CD1c-positive myeloid dendritic cell (primary cell): ENCODE results near the gene MAPT.
"Not testable (repeated sequence)": the region's sequence is repeated elsewhere in the genome, so short reads cannot be mapped to it uniquely, and the experiment has no call there.

Experiments
- DNase-seq: peaks from one replicate; pipeline ENCODE4 v3.0.0-alpha.2; 2016; ENCODE audit errors: extremely low spot score

The MAPT gene

GRCh38 chr17:45900723-45901415 lies 6.5 kb downstream of the MAPT start:
- no peak for DNase-seq

DNA sequence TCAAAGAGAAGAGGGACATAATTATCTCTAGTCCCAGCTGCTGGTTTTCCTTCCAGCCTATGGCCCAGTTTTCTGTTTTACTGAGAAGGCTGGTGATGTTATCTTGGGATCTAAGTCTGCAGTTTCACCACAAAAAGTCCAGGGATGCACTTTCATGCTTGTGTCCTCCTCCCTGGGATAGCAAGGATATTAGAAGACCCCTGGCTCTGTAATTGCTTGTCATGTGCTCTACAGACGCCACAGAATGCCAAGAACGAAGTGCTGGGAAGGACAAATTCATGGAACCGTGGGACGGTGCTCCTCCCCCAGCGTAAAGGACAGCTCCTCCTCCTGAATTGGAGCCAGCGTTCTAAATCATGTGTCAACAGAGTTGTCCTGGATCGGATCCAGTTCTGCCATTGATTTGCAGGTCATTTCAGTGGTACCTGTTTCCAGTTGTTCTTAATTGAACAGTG lies 8.6 kb downstream of the MAPT start:
- DNase-seq: no peak

DNA sequence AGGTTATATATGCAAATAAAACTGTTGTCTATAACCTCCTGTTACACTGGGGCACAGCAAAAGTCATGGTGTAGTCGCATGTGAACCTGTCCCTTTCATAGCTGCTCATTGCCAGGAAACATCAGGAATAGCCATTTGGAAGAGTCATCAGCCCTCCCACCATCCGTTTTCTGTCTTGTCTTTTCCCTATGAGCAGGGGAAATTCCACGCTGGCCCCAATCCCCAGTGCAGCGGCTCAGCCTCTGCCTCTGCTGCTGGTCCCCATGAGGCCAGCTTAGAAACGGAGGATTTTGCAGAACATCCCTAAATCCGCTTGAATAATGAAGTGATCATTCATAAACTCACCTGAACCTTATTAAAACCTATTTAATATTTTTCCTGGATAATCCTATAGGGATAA lies 10.5 kb downstream of the MAPT start:
- DNase-seq: no peak

- DNase-seq: no peak
These were observed 11.5 kb downstream of the MAPT start for GRCh38 chr17:45905814-45906213.

- no peak for DNase-seq
These were observed 11.9 kb downstream of the MAPT start for GRCh38 chr17:45906237-45906636.

DNA sequence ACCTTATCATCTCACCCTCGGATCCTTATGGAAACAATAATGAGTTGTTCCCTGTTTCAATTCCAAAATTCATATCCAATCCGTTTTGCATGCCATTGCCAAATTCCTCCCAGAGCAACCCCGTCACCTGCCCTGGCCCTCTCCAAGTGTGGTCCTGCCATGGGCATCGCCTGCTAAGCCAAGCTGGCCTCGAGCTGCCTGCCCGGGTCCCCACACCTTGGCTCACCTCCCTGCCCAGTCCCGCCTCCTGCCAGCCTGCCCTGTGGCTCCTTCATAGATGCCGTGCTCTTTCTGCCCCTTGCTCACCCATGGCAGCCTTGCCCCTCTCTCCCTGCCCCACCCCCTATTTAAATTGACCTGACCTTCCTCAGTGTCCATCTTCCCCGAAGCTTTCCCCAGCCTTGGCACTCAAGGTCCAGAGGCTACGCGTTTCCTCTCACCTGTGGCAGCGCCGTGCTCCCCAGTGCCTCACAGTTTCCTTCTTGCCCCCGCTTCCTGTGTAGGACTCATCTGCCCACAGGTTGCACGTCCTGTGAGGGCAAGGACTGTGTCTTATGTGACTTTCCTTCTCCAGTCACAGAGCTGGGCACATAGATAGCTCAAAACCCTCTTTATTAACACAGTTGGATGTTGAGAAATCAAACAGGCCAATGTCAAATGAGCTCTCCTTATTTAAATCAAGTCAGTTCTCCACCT lies 12.7 kb downstream of the MAPT start:
- no peak for DNase-seq

DNA sequence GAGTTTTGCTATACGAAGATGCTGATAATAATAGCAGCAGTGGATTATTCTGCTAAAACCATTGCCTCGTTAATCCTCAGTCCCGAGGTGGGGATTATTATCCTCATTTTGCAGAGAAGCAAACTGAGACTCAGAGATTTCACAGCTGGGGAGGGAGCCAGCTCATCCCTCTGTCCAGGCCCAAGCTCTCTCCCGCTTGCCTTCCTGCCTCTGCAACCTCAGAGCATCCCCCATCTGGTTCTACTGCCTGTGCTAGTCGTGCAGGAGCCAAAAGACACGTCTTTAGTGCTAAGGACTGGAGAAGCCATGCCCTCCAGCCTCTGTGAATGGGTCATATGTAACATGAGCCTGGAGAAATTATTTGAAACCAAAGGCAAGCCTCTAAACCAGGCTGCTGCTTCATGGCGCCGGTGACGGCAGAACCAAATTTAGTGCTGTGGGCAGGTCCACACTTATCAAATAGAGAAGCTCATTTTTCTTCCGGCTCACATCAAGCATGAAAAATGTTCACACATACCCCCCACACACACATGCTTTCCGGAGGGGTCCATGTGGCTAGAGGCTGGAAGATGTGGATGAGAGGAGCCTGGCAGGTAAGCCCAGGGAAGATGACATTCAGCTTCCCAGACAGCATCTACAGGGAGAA lies 13.5 kb downstream of the MAPT start:
- no peak for DNase-seq

DNA sequence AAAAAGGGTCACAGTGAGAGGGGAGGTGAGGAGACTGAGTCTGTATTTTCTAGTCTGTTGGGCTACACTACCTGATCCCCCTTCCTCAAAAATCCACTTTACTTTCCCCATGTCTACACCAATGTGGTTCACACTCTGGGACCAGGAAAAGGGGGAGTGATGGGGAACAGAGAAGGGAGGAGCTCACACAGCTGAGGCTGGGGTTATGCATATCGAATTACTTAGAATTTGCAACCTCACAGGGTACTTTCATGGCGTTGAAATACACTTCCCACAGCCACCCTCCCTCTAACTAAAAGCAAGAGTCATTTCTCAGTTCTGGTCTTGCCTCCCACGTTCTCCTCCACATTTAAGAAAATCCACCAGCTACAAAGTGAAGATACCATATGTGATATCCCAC lies 14.1 kb downstream of the MAPT start:
- DNase-seq: no peak

- DNase-seq: no peak
These were observed 14.6 kb downstream of the MAPT start for GRCh38 chr17:45908935-45909334.

- no peak for DNase-seq
These were observed 16.3 kb downstream of the MAPT start for GRCh38 chr17:45910667-45911066.

- no peak for DNase-seq
These were observed 18.0 kb downstream of the MAPT start for GRCh38 chr17:45912319-45912718.

GRCh38 chr17:45913030-45913429 lies 18.7 kb downstream of the MAPT start:
- not testable (repeated sequence) for DNase-seq

- no peak for DNase-seq
These were observed 19.8 kb downstream of the MAPT start for GRCh38 chr17:45914047-45914717.

DNA sequence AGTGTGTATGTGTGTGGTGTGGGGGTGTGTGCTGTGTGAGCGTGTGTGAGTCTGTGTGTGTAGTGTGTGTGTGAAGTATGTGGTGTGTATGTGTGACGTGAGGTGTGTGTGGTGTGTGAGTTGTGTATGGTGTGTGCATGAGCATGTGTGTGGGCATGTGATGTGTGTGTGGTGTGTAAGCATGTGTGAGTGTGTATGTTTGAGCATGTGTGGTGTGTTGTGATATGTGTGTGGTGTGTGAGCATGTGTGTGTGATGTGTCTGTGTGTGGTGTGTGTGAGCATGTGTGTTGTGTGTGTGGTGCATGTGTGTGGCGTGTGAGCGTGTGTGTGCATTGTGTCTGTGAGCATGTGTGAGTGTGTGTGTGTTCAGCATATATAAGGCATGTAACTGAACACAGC lies 20.9 kb downstream of the MAPT start:
- DNase-seq: no peak

- no peak for DNase-seq
These were observed 22.7 kb downstream of the MAPT start for GRCh38 chr17:45917081-45917480.

DNA sequence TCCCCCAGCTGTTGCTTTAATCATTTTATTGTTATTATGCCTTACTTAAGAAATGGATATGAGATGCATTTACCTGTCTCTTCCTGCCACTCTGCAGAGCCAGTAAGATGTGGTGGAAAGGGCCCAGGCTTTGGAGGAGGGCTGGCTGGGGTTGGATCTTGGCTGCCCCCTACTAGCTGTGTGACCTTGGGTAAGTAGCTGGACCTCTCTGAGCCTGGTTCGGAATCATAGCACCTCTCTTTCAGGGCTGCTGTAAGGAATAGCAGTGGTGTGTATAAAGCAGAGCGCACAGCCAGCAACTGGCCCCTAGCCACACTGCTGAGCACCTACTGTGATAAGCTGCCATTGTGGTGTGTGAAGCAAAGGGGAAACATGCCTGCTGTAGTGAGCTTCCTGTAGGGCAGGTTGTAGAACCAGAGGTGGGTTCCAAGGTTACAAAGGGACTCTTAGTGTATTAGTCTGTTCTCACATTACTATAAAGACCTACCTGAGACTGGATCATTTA lies 23.9 kb downstream of the MAPT start:
- DNase-seq: no peak

GRCh38 chr17:45919136-45919535 lies 24.8 kb downstream of the MAPT start:
- no peak for DNase-seq

GRCh38 chr17:45920083-45920482 lies 25.7 kb downstream of the MAPT start:
- DNase-seq: no peak

- DNase-seq: no peak
These were observed 29.3 kb downstream of the MAPT start for GRCh38 chr17:45923511-45924268.

DNA sequence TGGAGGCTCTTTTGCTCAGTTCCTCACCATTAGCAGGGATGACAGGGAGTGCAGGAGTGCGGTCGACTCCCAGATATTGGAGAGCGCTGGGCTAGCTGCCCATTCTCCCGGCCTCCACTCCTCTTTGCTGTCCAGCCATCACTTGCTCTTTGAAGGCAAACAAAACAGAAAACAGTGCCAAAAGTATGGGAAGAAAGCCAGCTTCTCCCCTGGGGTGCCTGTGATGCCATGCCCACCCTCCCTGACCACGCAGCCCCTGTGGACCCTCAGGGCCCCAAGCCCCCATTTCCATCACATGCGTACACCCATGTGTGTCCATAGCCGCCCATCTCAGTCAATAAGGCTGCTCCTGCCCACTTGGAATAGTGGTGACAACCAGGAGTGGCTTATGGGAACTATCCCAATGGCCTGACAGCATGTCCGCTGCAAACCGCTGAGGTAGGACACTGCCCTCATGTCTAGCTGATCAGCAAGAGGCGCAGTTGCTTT lies 30.0 kb downstream of the MAPT start:
- no peak for DNase-seq

- no peak for DNase-seq
These were observed 31.0 kb downstream of the MAPT start for GRCh38 chr17:45925311-45925710.
